ENCODE results near the gene EEIG1.
A peak's percentile ranks its signal among the peaks of the same experiment; 100 is the strongest.

Gene EEIG1

DNA sequence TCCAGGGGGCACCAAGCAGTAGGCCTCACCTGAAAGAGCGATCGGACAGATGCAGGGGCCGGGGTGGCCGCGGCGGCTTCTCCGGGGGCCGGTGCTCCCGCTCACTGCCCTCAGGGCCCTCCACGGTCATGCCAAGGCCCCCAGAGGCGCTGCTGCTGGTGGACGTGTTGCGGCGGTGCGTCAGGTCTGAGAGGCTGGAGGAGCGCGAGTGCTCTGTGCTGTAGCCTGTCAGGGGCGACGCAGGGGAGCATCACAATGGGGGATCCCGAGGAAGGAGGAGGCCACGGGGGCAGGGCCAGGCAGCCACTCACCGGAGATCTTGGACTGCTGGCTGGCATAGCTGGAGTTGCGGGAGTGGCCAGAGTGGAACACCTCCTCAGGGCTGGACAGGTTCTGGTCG is 35.5 kb downstream of the EEIG1 start:
- H3K27ac Mint-ChIP-seq, result no peak overlapping the region
- H3K27me3 Mint-ChIP-seq (ENCODE audit: low read depth, poor library complexity), result peaks cover 4% of the 10 kb centered on the region
- no peaks in the 10 kb centered on the region for H3K9me3 Mint-ChIP-seq
- peaks cover 11% of the 10 kb centered on the region for H3K36me3 Mint-ChIP-seq (ENCODE audit: low read depth)
- peaks cover 38% of the 10 kb centered on the region for H3K4me1 Mint-ChIP-seq
- H3K4me3 Mint-ChIP-seq, result no peak overlapping the region
- no peak for DNase-seq
- TF ChIP-seq, protein P1, sequence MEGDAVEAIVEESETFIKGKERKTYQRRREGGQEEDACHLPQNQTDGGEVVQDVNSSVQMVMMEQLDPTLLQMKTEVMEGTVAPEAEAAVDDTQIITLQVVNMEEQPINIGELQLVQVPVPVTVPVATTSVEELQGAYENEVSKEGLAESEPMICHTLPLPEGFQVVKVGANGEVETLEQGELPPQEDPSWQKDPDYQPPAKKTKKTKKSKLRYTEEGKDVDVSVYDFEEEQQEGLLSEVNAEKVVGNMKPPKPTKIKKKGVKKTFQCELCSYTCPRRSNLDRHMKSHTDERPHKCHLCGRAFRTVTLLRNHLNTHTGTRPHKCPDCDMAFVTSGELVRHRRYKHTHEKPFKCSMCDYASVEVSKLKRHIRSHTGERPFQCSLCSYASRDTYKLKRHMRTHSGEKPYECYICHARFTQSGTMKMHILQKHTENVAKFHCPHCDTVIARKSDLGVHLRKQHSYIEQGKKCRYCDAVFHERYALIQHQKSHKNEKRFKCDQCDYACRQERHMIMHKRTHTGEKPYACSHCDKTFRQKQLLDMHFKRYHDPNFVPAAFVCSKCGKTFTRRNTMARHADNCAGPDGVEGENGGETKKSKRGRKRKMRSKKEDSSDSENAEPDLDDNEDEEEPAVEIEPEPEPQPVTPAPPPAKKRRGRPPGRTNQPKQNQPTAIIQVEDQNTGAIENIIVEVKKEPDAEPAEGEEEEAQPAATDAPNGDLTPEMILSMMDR (IDR thresholded peaks at IDR 0.05), result no peak

DNA sequence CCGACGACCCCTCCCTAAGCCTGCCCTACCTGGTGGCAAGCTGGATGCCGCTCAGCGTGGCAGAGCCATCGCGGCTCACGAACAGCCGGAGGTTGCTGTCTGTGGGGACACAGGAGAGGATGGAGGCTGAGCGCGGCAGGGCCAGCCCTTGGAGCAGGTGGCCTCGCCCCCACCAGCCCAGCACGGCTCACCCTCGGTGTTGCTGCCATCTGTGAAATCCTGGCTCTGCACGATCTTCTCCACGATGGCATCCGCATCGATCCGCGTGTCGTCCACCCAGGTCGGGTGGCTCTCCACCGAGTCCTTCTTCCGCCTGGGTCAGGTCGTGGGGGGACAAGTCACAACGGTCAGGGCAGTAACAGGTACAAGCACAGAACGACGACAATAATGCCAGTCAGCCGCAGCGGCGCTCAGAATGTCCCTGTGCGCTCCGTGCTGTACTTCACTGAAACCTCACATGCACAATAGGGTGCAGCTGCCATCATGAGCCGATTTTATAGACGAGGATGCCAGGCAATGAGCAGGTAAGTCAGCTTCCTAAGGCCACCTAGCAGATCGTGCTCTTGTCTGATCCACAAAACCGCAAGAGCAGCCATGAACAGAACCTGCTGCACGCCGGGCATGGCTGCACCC is 36.1 kb downstream of the EEIG1 start:
- no peak overlapping the region for H3K27ac Mint-ChIP-seq

DNA sequence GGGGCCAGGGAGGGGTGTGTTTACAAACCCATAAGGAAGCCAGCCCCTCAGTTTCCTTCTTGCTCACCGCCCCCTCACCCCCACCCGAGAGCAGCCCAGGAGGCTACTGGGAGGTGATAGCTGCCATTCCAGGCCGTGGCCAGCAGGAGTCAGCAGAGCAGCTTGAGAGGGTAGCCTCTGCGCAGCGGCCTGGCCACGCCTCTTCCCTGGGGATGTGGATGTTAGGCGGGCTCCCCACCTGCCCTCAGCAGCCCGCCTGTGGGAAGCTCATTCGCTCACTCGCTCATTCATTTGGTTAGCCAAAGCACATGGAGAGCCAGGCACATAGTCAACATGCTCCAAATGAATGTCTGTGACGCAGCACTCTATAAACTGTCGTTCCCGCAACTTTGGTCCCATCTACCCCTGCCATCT is 37.1 kb downstream of the EEIG1 start:
- Mint-ChIP-seq H3K27ac (no peak overlapping the region), H3K36me3 (ENCODE audit: low read depth) (peaks cover 12% of the 10 kb centered on the region), H3K4me1 (peaks cover 31% of the 10 kb centered on the region), H3K9me3 (no peaks in the 10 kb centered on the region), H3K4me3 (no peak overlapping the region), H3K27me3 (ENCODE audit: low read depth, poor library complexity) (peaks cover 4% of the 10 kb centered on the region)
- TF ChIP-seq, protein P1 (IDR thresholded peaks at IDR 0.05), result peak; percentile 85
- peak; percentile 87 for DNase-seq

More for the DNA sequence above, 36.1 kb downstream of the EEIG1 start:
- Mint-ChIP-seq H3K4me3 (no peak overlapping the region), H3K27me3 (ENCODE audit: low read depth, poor library complexity) (peaks cover 4% of the 10 kb centered on the region), H3K36me3 (ENCODE audit: low read depth) (peaks cover 13% of the 10 kb centered on the region), H3K4me1 (peaks cover 32% of the 10 kb centered on the region), H3K9me3 (no peaks in the 10 kb centered on the region)
- no peak for DNase-seq
- TF ChIP-seq, protein P1 (IDR thresholded peaks at IDR 0.05), result no peak

DNA sequence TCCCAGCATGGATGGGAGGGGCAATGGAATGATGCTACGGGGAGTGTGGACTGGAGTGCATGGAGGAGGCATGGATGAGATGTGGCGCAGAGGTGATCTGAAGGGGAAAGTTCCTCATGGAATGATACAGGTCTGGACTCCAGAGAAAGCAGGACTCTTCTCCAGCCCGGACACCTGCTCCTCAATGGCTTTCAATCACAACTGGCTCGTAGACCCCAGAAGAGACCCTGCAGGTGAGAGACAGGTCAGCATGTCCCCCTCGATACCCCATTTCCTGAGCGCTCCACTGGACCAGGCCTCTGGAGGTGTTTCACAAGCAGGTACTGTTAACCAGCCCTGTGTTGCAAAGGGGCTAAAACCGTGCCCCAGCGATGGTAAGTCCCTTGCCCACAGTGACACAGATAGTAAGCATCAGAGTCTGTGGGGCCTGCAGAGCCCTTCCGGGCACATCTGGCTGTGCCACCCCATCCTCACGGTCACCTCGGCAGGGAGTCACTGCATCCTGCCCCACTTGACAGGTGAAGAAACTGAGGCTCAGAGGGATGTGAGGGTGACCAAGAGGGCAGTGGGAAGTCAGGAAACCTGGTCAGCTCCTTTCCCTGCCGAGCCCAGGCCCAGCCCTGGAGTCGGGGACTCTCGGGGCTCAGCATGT is 37.7 kb downstream of the EEIG1 start:
- no peak overlapping the region for H3K4me3 Mint-ChIP-seq

DNA sequence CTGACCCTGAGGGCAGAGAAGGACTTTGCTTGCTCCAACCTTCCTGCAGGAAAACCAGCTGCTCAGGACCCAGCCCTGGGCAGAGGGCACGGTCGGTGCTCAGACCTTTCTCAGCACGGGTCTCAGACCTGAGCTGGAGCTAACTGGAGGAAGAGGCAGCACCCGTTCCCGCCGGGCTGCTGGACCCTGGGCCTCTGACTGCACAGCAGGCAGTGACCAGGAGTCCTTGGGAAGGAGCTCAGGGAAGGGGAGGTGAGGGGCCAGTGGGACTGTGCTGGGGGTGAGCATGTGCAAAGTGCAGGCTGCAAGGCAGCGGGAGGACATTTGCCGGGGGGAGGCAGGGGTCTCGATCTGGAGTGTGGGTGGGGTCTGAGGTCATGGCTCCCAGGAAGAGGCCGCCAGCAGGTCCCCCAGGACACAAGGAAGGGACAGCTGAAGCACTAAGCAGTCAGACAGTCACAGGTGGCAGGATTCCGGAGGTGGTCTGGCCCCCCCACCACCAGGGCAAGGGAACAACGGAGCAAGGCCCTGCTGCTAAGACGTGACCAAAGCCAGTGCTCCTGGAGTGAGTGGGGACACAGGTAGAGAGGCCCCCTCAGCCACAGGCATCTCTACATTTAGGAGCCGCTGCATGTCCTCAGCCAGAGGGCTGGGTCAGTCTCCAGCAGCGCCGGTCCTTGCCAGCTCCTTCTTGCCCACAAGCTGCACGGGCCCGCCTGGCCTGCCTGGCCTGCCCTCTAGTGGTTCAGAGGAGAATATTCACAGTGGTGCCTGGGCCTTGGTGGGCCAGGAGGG is 38.4 kb downstream of the EEIG1 start:
- peak; percentile 73 for DNase-seq
- TF ChIP-seq, protein P1 (IDR thresholded peaks at IDR 0.05), result peak; percentile 86
- H3K4me3 Mint-ChIP-seq, result no peak overlapping the region
- H3K36me3 Mint-ChIP-seq (ENCODE audit: low read depth), result peaks cover 10% of the 10 kb centered on the region
- H3K27me3 Mint-ChIP-seq (ENCODE audit: low read depth, poor library complexity), result peaks cover 4% of the 10 kb centered on the region
- peaks cover 36% of the 10 kb centered on the region for H3K4me1 Mint-ChIP-seq
- no peak overlapping the region for H3K27ac Mint-ChIP-seq
- H3K9me3 Mint-ChIP-seq, result no peaks in the 10 kb centered on the region

More for the DNA sequence above, 37.7 kb downstream of the EEIG1 start:
- Mint-ChIP-seq H3K27ac (no peak overlapping the region), H3K27me3 (ENCODE audit: low read depth, poor library complexity) (peaks cover 4% of the 10 kb centered on the region), H3K36me3 (ENCODE audit: low read depth) (peaks cover 10% of the 10 kb centered on the region), H3K4me1 (peaks cover 33% of the 10 kb centered on the region), H3K9me3 (no peaks in the 10 kb centered on the region)
- TF ChIP-seq, protein P1 (IDR thresholded peaks at IDR 0.05), result no peak
- no peak for DNase-seq
